Mucosa of descending colon (tissue), 3 donors: ENCODE data around the gene SLC66A3. TPM values are rescaled to one million over a fixed set of nuclear protein-coding genes. Genes with fewer than 3 reads are reported as not detected.

ENCODE experiments used
- ATAC-seq: fragments of 200-7000 bp; cut with Tn5 transposase; one replicate; pipeline ENCODE4 v1.9.1; 2020; ENCODE audit warnings: mild to moderate bottlenecking, moderate library complexity
- DNase-seq, 3 donors: peaks; one replicate each; pipeline ENCODE4 v3.0.0-alpha.2; 2020
- H3K36me3 ChIP-seq: fragments of 200-600 bp; one replicate; pipeline ENCODE4 v1.8.0; 2021; ENCODE audit warnings: low read depth, mild to moderate bottlenecking
- H3K4me1 ChIP-seq: fragments of 200-600 bp; one replicate; pipeline ENCODE4 v1.8.0; 2021; ENCODE audit warnings: low read depth, mild to moderate bottlenecking
- H3K4me3 ChIP-seq: fragments of 200-600 bp; one replicate; pipeline ENCODE4 v1.8.0; 2021; ENCODE audit warnings: mild to moderate bottlenecking
- H3K9me3 ChIP-seq: fragments of 200-600 bp; one replicate; pipeline ENCODE4 v1.8.0; 2021; ENCODE audit warnings: mild to moderate bottlenecking
- intact Hi-C, 2 donors: fragments of 100-400 bp; cut with DNase I in 1 of 2; cut with micrococcal nuclease in 1 of 2; formaldehyde crosslinking; loops; one replicate each; pipeline versions ENCODE4 v1.11.0 to v1.11.1; 2022; cut with DNase I, micrococcal nuclease
- long read RNA-seq, 2 donors: library from polyadenylated mRNA; unstranded; transcript quantifications; one replicate each; pipeline ENCODE4 v2.0.0, GENCODE V29; 2019 to 2021
- total RNA-seq, 3 donors: library from RNA; stranded (reverse); fragmentation: NEBNext Ultra II Directional in 2 of 3; extraction: Animal tissue kit (Norgen Biotek cat#: 25700) in 2 of 3; gene quantifications; one replicate each; pipeline versions ENCODE4 v1.2.1 to v1.2.4, GENCODE V29; 2021 to 2023
- TF ChIP-seq, protein P1 (sequence below): fragments of 200-600 bp; IDR thresholded peaks from one replicate; pipeline ENCODE4 v1.8.0; 2022; ENCODE audit warnings: antibody characterized with exemption, mild to moderate bottlenecking
- donor health status: DM: no; HTN: no; CAD: no; lungs with moderate emphysema.
- donor health status: DM: no; HTN: no; CAD: no.
- donor health status: DM: no; HTN: yes; CAD: no.

Gene SLC66A3
- total RNA-seq = 10 to 100 TPM in 2 of 3 donors, 1 to 10 TPM in 1; 9.4 to 14.2 (median 12.1) TPM
- long read RNA-seq, donor 1, transcript PQLC3-201 (7 exons, 1,830 nt) = major isoform, 24 of 32 reads
- long read RNA-seq, donor 1, transcript PQLC3-204 (6 exons, 1,784 nt) = minor isoform, 5 of 32 reads
- long read RNA-seq, donor 1, partial matches to known transcripts = 1 of 32 reads
- long read RNA-seq, donor 1, other reads (novel, unspliced or antisense) = 1 of 32 reads
- long read RNA-seq, donor 2, transcript PQLC3-201 (7 exons, 1,830 nt) = major isoform, 9 of 13 reads
- long read RNA-seq, donor 2, partial matches to known transcripts = 1 of 13 reads
- long read RNA-seq, donor 2, other reads (novel, unspliced or antisense) = 0 of 13 reads

DNA sequence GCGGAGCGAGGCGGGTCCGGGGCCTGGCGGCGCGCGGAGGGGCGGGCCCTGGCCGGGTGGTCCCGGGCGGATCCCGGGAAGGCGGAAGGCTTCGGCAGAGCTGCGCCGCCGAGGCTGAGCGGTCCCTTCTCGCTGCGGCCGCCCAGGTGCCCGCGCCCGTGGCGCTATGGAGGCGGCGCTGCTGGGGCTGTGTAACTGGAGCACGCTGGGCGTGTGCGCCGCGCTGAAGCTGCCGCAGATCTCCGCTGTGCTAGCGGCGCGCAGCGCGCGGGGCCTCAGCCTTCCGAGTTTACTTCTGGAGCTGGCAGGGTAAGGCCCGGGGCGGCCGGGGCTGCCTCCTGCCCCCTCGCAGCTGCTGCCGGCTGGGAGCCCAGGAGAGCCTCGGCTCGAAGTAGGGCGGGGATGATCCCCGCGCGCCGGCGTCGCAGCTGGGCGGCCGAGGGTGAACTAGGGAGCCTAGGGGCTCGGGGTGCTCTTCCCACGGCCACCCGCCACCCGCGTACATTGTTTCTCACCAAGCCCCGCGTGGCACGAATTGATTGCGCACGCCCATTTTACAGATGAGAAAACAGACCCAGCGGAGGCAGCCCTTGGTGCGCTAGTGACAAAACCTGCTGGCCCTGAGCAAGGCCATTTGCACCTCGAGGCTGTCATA lies at the start of gene SLC66A3:
TSS of gene SLC66A3 (plus strand) at position 87 of the 655 bp plus-strand sequence. CDS start at position 167, 80 bp downstream.
- Histone ChIP-seq H3K9me3 (no peaks in the 10 kb centered on the region), H3K36me3 (no peaks in the 10 kb centered on the region), H3K4me3 (peak within 1 kb of the TSS; percentile 36), H3K4me1 (peaks cover 9% of the 10 kb centered on the region)
- TF ChIP-seq, protein P1, sequence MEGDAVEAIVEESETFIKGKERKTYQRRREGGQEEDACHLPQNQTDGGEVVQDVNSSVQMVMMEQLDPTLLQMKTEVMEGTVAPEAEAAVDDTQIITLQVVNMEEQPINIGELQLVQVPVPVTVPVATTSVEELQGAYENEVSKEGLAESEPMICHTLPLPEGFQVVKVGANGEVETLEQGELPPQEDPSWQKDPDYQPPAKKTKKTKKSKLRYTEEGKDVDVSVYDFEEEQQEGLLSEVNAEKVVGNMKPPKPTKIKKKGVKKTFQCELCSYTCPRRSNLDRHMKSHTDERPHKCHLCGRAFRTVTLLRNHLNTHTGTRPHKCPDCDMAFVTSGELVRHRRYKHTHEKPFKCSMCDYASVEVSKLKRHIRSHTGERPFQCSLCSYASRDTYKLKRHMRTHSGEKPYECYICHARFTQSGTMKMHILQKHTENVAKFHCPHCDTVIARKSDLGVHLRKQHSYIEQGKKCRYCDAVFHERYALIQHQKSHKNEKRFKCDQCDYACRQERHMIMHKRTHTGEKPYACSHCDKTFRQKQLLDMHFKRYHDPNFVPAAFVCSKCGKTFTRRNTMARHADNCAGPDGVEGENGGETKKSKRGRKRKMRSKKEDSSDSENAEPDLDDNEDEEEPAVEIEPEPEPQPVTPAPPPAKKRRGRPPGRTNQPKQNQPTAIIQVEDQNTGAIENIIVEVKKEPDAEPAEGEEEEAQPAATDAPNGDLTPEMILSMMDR = no peak
- ATAC-seq = peak; percentile 89
- intact Hi-C loops = no loop called here
- DNase-seq = peak in 1 of 3 donors; percentile 87

DNA sequence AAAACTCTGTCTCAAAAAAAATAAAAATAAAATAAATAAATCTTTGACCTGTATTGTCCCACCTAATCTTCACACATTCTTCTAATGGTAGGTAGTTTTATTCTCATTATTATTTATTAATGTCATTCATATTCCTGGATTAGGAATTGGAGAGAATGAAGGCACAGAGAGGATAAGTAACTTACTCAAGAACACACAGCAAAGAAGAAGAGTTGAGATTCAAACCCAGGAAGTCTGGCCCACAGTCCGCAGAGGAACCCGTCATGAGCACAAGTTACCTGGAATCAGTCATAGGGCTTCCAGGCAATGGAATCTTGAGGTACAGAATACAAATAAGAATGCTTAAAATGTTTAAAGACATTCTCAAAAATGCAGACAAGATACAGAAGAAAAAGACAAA lies 46.3 kb upstream of the SLC66A3 start:
- ATAC-seq = no peak
- H3K4me1 ChIP-seq = no peaks in the 10 kb centered on the region
- intact Hi-C loops = no loop called here
- H3K36me3 ChIP-seq = no peaks in the 10 kb centered on the region
- H3K4me3 ChIP-seq = no peak overlapping the region
- DNase-seq = no peak
- no peaks in the 10 kb centered on the region for H3K9me3 ChIP-seq
- TF ChIP-seq, protein P1 = no peak

DNA sequence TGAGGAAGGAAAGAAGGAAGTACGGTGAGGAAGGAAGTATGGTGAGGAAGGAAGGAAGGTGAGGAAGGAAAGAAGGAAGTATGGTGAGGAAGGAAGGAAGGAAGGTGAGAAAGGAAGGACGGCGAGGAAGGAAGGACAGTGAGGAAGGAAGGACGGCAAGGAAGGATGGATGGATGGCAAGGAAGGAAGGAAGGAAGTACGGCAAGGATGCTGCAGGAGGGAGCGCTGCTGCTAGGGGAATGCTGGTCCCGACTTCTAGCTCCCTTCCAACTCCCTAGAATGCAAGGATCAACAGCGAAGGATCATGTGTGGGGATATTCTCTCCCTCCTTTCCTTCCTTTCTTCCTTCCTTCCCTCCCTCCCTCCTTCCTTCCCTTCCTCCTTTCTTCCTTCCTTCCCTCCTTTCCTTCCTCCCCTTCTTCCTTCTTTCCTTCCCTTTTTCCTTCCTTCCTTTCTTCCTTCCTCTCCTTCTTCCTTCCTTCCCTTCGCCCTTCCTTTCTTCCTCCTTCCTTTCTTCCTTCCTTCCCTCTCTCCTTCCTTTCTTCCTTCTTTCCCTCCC lies 42.3 kb upstream of the SLC66A3 start:
- Histone ChIP-seq H3K4me3 (no peak overlapping the region), H3K36me3 (no peaks in the 10 kb centered on the region), H3K9me3 (no peaks in the 10 kb centered on the region), H3K4me1 (no peaks in the 10 kb centered on the region)
- ATAC-seq (no peak), DNase-seq (no peak)
- TF ChIP-seq, protein P1 = no peak
- intact Hi-C loops = no loop called here

DNA sequence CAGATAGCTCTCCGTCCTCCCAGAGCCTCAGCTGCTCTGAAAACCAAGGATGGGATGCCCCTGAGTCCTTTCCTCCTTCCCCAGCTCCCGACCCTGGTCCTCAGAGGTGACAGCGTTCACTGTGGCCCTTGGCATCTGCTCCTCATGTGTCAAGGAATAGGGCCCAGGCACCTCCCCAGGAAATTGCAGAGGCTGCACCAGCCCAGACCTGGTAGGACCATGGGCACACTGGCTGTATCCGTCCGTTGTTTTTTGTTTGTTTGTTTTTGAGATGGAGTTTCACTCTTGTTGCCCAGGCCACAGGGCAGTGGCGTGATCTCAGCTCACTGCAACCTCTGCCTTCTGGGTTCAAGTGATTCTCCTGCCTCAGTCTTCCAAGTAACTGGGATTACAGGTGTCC lies 37.5 kb upstream of the SLC66A3 start:
- no peak for ATAC-seq
- H3K9me3 ChIP-seq = no peaks in the 10 kb centered on the region
- H3K36me3 ChIP-seq = no peaks in the 10 kb centered on the region
- no peaks in the 10 kb centered on the region for H3K4me1 ChIP-seq
- intact Hi-C loops = no loop called here
- H3K4me3 ChIP-seq = no peak overlapping the region
- TF ChIP-seq, protein P1 = no peak
- no peak for DNase-seq

DNA sequence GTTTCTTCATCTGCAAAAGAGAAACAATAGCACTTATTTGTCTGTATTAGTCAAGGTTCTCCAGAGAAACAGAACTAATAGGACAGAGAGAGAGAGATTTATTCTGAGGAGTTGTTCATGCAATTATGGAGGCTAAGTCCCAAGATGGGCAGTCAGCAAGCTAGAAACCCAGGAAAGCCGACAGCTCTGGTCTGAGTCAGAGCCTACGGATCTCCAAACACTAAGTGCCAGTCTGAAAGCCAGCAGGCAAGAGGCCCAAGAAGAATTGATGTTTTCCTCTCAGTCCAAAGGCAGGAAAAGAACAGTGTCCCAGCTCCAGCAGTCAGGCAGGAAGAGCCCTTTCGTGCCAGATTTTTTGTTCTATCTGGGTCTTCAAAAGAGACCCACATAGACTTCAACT lies 36.5 kb upstream of the SLC66A3 start:
- intact Hi-C loops = no loop called here
- no peak for DNase-seq
- no peak overlapping the region for H3K4me3 ChIP-seq
- no peak for ATAC-seq
- H3K4me1 ChIP-seq = no peaks in the 10 kb centered on the region
- TF ChIP-seq, protein P1 = no peak
- no peaks in the 10 kb centered on the region for H3K36me3 ChIP-seq
- no peaks in the 10 kb centered on the region for H3K9me3 ChIP-seq
